HUES6 (cell line): Measurements from ENCODE around the gene UBE2Z.

Experiments used
- H3K27ac ChIP-seq: 2 replicates; pipeline ENCODE4 v1.7.0; 2013; ENCODE audit warnings: low read depth, mild to moderate bottlenecking, low read length, inconsistent platforms
- H3K27me3 ChIP-seq: 2 replicates; pipeline ENCODE4 v1.6.1; 2013; ENCODE audit warnings: low read length; ENCODE audit not compliant: control insufficient read depth, insufficient read depth
- H3K36me3 ChIP-seq: 2 replicates; pipeline ENCODE4 v1.6.1; 2013; ENCODE audit warnings: low read length; ENCODE audit not compliant: control insufficient read depth, insufficient read depth
- H3K4me1 ChIP-seq: 2 replicates; pipeline ENCODE4 v1.6.1; 2013; ENCODE audit warnings: low read length; ENCODE audit not compliant: control insufficient read depth, insufficient read depth
- H3K4me3 ChIP-seq: 2 replicates; pipeline ENCODE4 v1.5.1; 2013; ENCODE audit warnings: low read depth, low read length
- H3K9ac ChIP-seq: one replicate; pipeline ENCODE4 v1.6.1; 2013; ENCODE audit warnings: mild to moderate bottlenecking, low read length
- H3K9me3 ChIP-seq: 2 replicates; pipeline ENCODE4 v1.6.1; 2013; ENCODE audit warnings: low read depth, low read length; ENCODE audit not compliant: control insufficient read depth, insufficient read depth

UBE2Z gene

DNA sequence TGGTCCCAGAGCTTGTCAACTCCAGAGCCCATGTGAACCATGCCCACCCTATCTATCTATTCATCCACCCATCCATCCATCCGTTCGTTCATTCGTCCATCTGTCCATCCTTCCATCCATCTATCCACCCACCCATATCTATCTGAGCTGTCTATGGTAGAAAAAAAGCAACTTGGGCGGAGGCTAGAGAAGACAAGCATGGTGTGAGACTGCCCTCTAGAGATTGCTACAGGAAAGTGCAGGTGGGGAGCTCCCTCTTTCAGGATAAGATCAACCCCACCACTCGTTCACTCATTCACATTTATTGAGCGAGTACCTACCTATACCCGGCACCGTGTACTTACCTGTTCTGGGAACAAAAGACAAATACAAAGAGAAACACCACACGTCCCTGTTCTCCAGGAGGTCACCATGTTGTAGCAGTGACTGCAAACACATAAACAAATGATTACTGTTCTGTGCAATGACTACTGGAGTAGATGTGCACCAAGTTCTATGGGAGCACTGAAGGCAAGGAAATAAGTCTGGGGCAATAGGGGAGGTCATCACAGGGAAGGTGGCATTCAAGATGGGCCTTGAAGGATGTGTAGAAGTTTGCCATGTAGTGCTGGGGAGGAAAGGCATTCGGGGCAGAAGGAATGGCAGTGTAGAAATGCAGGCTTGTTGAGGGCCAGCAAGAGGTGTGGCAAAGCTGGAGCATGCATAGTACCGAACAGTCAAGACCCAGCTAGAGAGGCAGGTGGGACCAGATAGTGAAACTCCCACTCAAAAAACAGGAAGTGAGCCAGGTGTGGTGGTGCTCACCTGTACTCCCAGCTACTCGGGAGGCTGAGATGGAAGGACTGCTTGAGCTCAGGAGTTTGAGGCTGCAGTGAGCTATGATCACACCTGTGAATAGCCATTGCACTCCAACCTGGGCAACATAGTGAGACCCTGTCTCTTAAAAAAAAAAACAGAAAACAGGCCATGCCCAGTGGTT lies 29.0 kb upstream of the UBE2Z start:
- H3K4me3 ChIP-seq = no peak overlapping the region
- no peak overlapping the region for H3K27ac ChIP-seq
- no peaks in the 10 kb centered on the region for H3K27me3 ChIP-seq
- H3K9ac ChIP-seq = no peak overlapping the region
- H3K9me3 ChIP-seq = no peaks in the 10 kb centered on the region
- peaks cover 3% of the 10 kb centered on the region; the same call in 1 of the 2 replicates for H3K4me1 ChIP-seq
- no peaks in the 10 kb centered on the region for H3K36me3 ChIP-seq

GRCh38 chr17:48882272-48882671 lies 25.9 kb upstream of the UBE2Z start:
- Histone ChIP-seq H3K4me1 (peaks cover 8% of the 10 kb centered on the region), H3K36me3 (no peaks in the 10 kb centered on the region), H3K4me3 (no peak overlapping the region), H3K9me3 (no peaks in the 10 kb centered on the region), H3K27ac (no peak overlapping the region), H3K9ac (no peak overlapping the region), H3K27me3 (no peaks in the 10 kb centered on the region)

GRCh38 chr17:48883171-48883570 lies 25.0 kb upstream of the UBE2Z start:
- H3K27me3 ChIP-seq = no peaks in the 10 kb centered on the region
- no peaks in the 10 kb centered on the region for H3K36me3 ChIP-seq
- H3K4me3 ChIP-seq = no peak overlapping the region
- H3K4me1 ChIP-seq = peaks cover 6% of the 10 kb centered on the region; the same call in 1 of the 2 replicates
- no peak overlapping the region for H3K27ac ChIP-seq
- H3K9ac ChIP-seq = no peak overlapping the region
- no peaks in the 10 kb centered on the region for H3K9me3 ChIP-seq

GRCh38 chr17:48890086-48890485 lies 18.1 kb upstream of the UBE2Z start:
- Histone ChIP-seq H3K9me3 (no peaks in the 10 kb centered on the region), H3K4me3 (no peak overlapping the region), H3K27me3 (no peaks in the 10 kb centered on the region)

DNA sequence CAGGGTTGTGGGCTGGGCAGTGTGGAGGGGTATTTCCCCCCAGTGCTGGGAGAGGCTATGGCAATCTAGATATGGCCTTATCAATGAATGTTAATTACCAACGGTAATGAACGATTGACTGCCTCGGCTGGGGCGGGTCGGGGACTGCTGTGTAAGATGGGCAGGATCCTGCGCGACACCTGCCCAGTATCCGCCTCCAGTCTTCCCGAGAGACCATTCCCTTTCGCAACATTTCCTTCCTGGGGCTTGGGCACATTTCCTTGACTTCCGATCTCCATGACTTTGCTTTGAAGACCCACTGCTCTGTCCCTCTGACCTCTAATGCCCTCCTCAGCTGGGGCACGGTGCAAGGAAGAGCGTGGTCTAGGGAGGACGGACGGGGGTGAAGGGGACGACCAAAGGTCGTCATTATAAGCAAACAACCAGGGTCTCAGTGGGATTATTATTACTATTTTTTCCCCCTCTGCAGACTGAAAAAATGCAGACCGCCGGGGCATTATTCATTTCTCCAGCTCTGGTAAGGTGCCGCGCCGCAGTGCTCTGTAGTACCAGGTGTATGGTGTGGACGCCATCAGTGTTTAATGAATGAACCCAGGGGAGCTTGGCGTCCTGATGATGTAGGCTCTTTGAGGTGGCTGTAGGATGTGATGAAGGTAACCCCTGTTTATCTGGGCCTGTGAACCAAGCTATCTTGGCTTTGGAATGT lies 15.1 kb upstream of the UBE2Z start:
- Histone ChIP-seq H3K9ac (peak overlapping the region; percentile 81), H3K4me3 (peak overlapping the region; percentile 75), H3K36me3 (peaks cover 22% of the 10 kb centered on the region), H3K9me3 (no peaks in the 10 kb centered on the region), H3K27ac (no peak overlapping the region; the same call in 1 of the 2 replicates), H3K27me3 (no peaks in the 10 kb centered on the region), H3K4me1 (no peaks in the 10 kb centered on the region; the same call in 1 of the 2 replicates)

More at GRCh38 chr17:48890086-48890485, 18.1 kb upstream of the UBE2Z start:
- Histone ChIP-seq H3K27ac (no peak overlapping the region), H3K4me1 (peaks cover 4% of the 10 kb centered on the region; the same call in 1 of the 2 replicates), H3K36me3 (peaks cover 7% of the 10 kb centered on the region), H3K9ac (no peak overlapping the region)

- peak overlapping the region; percentile 81 for H3K9ac ChIP-seq
- peaks cover 25% of the 10 kb centered on the region for H3K36me3 ChIP-seq
- H3K4me3 ChIP-seq = peak overlapping the region; percentile 75
- H3K9me3 ChIP-seq = no peaks in the 10 kb centered on the region
- no peaks in the 10 kb centered on the region for H3K27me3 ChIP-seq
- no peak overlapping the region for H3K27ac ChIP-seq
- H3K4me1 ChIP-seq = no peaks in the 10 kb centered on the region; the same call in 1 of the 2 replicates
Measured at GRCh38 chr17:48893646-48894508, 14.3 kb upstream of the UBE2Z start.

- H3K36me3 ChIP-seq = peaks cover 25% of the 10 kb centered on the region
- H3K27ac ChIP-seq = no peak overlapping the region
- H3K9me3 ChIP-seq = no peaks in the 10 kb centered on the region
- no peaks in the 10 kb centered on the region; the same call in 1 of the 2 replicates for H3K4me1 ChIP-seq
- no peaks in the 10 kb centered on the region for H3K27me3 ChIP-seq
- H3K9ac ChIP-seq = no peak overlapping the region
- H3K4me3 ChIP-seq = no peak overlapping the region
Measured at GRCh38 chr17:48894886-48895285, 13.3 kb upstream of the UBE2Z start.

- no peaks in the 10 kb centered on the region for H3K9me3 ChIP-seq
- H3K9ac ChIP-seq = no peak overlapping the region
- peaks cover 7% of the 10 kb centered on the region for H3K36me3 ChIP-seq
- no peak overlapping the region for H3K4me3 ChIP-seq
- H3K4me1 ChIP-seq = no peaks in the 10 kb centered on the region; the same call in 1 of the 2 replicates
- no peaks in the 10 kb centered on the region for H3K27me3 ChIP-seq
- H3K27ac ChIP-seq = no peak overlapping the region
Measured at GRCh38 chr17:48901241-48901640, 7.0 kb upstream of the UBE2Z start.

GRCh38 chr17:48903401-48903800 lies 4.8 kb upstream of the UBE2Z start:
- Histone ChIP-seq H3K27ac (no peak overlapping the region), H3K4me3 (no peak overlapping the region), H3K9me3 (no peaks in the 10 kb centered on the region), H3K27me3 (no peaks in the 10 kb centered on the region), H3K36me3 (peaks cover under 1% of the 10 kb centered on the region; the same call in 1 of the 2 replicates), H3K4me1 (no peaks in the 10 kb centered on the region), H3K9ac (no peak overlapping the region)

DNA sequence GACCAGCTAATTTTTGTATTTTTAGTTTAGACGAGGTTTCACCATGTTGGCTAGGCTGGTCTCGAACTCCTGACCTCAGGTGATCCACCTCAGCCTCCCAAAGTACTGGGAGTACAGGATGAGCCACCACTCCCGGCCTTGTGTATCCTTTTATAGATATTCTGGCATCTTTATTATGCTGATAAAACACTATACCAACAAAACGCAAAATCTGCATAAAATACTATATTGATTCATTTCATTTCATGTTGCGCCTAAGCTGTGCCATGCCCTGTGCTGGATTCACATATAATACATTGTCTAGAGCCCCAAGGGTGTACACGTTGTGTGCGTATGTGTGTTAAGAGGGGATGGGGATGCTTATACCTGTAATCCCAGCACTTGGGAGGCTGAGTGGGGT lies 3.8 kb upstream of the UBE2Z start:
- no peaks in the 10 kb centered on the region; the same call in 1 of the 2 replicates for H3K4me1 ChIP-seq
- H3K27me3 ChIP-seq = no peaks in the 10 kb centered on the region
- no peak overlapping the region for H3K9ac ChIP-seq
- H3K27ac ChIP-seq = no peak overlapping the region
- H3K9me3 ChIP-seq = no peaks in the 10 kb centered on the region
- no peak overlapping the region for H3K4me3 ChIP-seq
- no peaks in the 10 kb centered on the region for H3K36me3 ChIP-seq
